Right lobe of liver (tissue), 4 donors: ENCODE results near the gene AGRN.

ENCODE experiments used
- POLR2A ChIP-seq: fragments of 450-650 bp; IDR thresholded peaks from one replicate; pipeline ENCODE4 v1.6.1; 2017; ENCODE audit warnings: antibody characterized with exemption, mild to moderate bottlenecking
- TF ChIP-seq, protein P1 (sequence below), 4 donors: fragments of 200-600 bp in 3 of 4; fragments of 450-650 bp in 1 of 4; IDR thresholded peaks; one replicate each; pipeline versions ENCODE4 v1.5.1 to v1.8.0; 2016 to 2022; ENCODE audit warnings: antibody characterized with exemption in 4 of 4, mild to moderate bottlenecking in 2 of 4
- donor health status: DM: no; HTN: no; CAD: no.
- donor health status: DM: no; HTN: no; CAD: no.
- donor health status: DM: no; HTN: yes; CAD: no.

DNA sequence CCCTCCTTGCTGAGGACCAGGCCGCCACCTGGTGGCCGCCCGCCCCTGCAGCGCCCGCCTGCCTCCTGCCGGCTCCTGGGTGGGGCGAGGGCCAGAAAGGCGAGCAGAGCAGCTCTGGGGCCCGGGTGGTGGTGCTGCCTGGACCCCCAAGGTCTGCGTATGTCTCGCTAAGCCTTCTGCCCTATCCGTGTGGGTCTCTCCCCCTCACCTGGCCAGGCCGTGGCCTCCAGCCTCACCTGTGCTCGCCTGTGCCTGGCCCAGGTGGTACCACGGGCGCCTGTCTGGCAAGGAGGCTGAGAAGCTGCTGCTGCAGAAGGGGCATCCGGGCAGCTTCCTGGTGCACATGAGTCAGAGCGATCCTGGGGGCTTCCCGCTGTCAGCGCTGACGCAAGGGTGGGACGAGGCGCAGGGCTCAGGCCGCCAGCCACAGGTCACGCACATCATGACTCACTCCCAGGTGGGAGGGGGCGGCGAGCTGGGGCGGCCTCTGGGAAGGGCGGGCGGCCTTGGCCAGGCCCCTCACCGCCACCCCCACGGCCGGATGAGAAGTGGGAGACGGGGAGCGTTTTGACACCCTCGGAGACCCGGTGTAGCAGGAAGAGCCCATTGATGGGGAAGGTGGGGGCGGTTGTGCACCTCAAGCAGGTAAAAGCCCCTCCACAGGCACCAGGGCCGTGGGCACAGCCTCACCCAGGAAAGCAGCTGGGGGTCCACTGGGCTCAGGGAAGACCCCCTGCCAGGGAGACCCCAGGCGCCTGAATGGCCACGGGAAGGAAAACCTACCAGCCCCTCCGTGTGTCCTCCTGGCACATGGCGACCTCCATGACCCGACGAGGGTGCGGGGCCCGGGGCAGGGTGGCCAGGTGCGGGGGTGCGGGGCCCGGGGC lies 44.3 kb downstream of the AGRN start:
- TF ChIP-seq, protein P1, sequence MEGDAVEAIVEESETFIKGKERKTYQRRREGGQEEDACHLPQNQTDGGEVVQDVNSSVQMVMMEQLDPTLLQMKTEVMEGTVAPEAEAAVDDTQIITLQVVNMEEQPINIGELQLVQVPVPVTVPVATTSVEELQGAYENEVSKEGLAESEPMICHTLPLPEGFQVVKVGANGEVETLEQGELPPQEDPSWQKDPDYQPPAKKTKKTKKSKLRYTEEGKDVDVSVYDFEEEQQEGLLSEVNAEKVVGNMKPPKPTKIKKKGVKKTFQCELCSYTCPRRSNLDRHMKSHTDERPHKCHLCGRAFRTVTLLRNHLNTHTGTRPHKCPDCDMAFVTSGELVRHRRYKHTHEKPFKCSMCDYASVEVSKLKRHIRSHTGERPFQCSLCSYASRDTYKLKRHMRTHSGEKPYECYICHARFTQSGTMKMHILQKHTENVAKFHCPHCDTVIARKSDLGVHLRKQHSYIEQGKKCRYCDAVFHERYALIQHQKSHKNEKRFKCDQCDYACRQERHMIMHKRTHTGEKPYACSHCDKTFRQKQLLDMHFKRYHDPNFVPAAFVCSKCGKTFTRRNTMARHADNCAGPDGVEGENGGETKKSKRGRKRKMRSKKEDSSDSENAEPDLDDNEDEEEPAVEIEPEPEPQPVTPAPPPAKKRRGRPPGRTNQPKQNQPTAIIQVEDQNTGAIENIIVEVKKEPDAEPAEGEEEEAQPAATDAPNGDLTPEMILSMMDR (IDR thresholded peaks at IDR 0.05), result peak; percentile 92 to 97 (median 96)
- no peak for TF ChIP-seq POLR2A
